Lung microvascular endothelial cell (primary cell): ENCODE measurements around the gene SMIM35. TPM values are rescaled to one million over a fixed set of nuclear protein-coding genes. Genes with fewer than 3 reads are reported as not detected.

Source experiments
- DNase-seq, 2 donors: peaks; one replicate each; pipeline versions ENCODE4 v3.0.0 to v3.0.0-alpha.2; 2010; ENCODE audit warnings: low read depth in 2 of 2
- total RNA-seq: library from RNA; depleted of rRNA; stranded (reverse); fragments of >200 nt; gene quantifications from 2 replicates; pipeline ENCODE4 v1.2.1, GENCODE V29; 2014

The SMIM35 gene
- total RNA-seq, 1 donor from 2014 or later: not detected

GRCh38 chr11:117960406-117960805 lies 126.4 kb downstream of the SMIM35 start:
- no peak for DNase-seq

DNA sequence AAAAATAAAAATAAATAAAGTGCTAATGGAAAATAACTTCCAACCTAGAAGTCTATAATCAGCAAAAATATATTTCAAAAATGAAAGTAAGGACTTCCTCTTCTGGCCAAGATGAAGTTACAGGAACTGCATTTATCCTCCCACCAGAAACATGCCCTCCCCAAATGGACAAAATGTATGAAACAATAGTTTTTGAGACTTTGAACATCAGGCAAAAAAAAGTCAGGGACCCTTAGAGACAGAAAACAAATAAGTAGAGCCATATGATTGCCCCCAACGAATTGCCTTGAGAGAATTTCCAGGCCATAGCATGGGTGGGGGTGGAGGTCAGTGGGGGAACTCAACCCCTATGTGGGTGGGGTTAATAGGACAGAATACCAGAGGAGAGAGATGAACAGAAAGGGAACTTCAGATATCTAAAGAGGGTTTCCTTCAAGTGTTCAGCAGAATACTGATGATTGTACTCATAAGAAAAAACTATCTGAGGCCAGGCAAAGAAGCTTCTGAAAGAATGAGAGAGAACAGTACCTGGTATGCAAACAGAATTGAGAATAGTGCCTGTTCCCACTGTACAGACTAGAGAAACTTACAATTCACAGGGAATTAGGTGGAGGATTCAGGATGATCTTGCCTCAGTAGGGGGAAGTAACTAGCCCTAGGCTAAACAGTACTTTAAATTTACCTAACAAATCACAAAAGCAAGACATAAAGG lies 127.2 kb downstream of the SMIM35 start:
- DNase-seq: no peak

DNA sequence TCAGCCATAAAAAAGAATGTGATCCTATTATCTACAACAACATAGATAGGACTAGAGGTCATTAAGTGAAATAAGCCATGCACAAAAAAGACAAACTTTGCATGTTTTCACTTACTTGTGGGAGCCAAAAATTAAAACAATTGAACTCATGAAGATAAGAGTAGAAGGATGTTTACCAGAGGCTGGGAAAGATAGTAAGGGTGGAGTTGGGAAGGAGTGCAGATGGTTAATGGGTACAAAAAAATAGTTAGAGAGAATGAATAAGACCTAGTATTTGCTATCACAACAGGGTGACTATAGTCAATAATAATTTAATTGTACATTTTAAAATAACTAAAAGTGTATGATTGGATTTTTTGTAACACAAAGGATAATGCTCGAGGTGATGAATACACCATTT lies 127.8 kb downstream of the SMIM35 start:
- no peak for DNase-seq

Other genes with a start within 250 kb of the SMIM35 start
- gene FXYD6, start 210.3 kb downstream of the SMIM35 start, total RNA-seq: 0.22 and 1.4 TPM in 2 replicates
- gene TMPRSS13, start 157.6 kb downstream of the SMIM35 start, total RNA-seq: not detected in 2 replicates
- gene IL10RA, start 100.6 kb downstream of the SMIM35 start, total RNA-seq: not detected in 2 replicates
- gene TMPRSS4, start 9.9 kb downstream of the SMIM35 start, total RNA-seq: not detected in 2 replicates
- gene SCN4B, start 65.9 kb upstream of the SMIM35 start, total RNA-seq: under 0.01 TPM in 1 of 2 replicates, not detected in the other
- gene SCN2B, start 89.7 kb upstream of the SMIM35 start, total RNA-seq: not detected in 2 replicates
- gene JAML, start 138.0 kb upstream of the SMIM35 start, total RNA-seq: under 0.01 TPM in 1 of 2 replicates, not detected in the other
- gene MPZL3, start 165.4 kb upstream of the SMIM35 start, total RNA-seq: 1.4 and 5.2 TPM in 2 replicates
- 4.4 and 14.2 TPM in 2 replicates for gene MPZL2, start 177.3 kb upstream of the SMIM35 start, total RNA-seq
- not detected in 2 replicates for gene CD3E, start 217.8 kb upstream of the SMIM35 start, total RNA-seq